GM12875 (cell line): Measurements from ENCODE around the gene MIEF1.

Experiments used
- H3K4me3 ChIP-seq: one replicate; pipeline ENCODE4 v1.5.1; 2011; ENCODE audit warnings: low read depth, low read length, control low read depth
- TF ChIP-seq, protein P1 (sequence below): IDR thresholded peaks from 2 replicates; pipeline ENCODE4 v1.5.1; 2011; ENCODE audit warnings: low read depth, mild to moderate bottlenecking, control low read depth, inconsistent platforms, low read length, moderate library complexity, borderline replicate concordance; ENCODE audit not compliant: insufficient read depth

MIEF1 gene

DNA sequence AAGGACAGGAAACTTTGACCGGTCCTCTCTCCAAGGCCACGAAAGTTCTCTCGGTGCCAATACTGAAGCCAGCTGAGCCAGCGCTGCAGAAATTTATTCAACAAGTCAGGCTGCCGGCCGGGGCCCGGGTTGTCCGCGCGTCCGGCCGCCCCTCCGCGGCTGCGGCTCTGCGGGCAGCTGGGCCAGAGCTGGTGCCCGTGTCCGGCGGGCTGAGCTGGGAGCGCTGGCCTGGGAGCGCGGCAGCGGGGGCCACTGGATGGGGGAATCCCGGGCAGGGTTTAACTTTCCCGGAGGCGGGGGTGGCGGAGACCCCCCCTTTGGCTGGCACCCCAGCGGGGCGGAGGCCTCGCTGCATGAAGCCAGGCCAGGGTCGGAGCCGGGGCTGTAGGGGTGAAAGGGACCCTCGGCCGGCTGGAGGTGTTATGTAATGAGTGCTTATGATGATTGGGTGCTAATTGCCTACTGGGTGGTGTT, 56.2 kb downstream of the MIEF1 start:
- H3K4me3 ChIP-seq, result no peak overlapping the region
- TF ChIP-seq, protein P1, sequence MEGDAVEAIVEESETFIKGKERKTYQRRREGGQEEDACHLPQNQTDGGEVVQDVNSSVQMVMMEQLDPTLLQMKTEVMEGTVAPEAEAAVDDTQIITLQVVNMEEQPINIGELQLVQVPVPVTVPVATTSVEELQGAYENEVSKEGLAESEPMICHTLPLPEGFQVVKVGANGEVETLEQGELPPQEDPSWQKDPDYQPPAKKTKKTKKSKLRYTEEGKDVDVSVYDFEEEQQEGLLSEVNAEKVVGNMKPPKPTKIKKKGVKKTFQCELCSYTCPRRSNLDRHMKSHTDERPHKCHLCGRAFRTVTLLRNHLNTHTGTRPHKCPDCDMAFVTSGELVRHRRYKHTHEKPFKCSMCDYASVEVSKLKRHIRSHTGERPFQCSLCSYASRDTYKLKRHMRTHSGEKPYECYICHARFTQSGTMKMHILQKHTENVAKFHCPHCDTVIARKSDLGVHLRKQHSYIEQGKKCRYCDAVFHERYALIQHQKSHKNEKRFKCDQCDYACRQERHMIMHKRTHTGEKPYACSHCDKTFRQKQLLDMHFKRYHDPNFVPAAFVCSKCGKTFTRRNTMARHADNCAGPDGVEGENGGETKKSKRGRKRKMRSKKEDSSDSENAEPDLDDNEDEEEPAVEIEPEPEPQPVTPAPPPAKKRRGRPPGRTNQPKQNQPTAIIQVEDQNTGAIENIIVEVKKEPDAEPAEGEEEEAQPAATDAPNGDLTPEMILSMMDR, result no peak

DNA sequence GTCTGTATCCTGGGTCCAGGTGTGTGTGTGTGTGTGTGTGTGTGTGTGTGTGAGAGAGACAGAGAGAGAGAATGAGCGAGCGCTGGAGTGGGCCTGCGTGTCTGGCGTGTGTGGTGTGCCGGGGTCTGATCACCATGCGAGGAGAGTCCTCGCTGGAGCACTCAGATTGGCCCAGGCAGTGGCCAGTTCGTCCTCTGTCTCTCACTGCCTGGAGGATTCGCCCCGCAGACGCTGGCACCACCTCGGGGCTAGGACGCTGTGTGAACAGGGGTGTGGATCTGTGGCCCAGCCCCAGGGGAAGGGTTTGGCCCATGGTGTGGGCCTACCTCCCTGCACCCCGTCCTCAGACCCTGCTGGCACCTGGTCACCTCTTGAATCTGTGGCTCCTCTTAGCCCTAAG, 56.9 kb downstream of the MIEF1 start:
- TF ChIP-seq, protein P1, result no peak

DNA sequence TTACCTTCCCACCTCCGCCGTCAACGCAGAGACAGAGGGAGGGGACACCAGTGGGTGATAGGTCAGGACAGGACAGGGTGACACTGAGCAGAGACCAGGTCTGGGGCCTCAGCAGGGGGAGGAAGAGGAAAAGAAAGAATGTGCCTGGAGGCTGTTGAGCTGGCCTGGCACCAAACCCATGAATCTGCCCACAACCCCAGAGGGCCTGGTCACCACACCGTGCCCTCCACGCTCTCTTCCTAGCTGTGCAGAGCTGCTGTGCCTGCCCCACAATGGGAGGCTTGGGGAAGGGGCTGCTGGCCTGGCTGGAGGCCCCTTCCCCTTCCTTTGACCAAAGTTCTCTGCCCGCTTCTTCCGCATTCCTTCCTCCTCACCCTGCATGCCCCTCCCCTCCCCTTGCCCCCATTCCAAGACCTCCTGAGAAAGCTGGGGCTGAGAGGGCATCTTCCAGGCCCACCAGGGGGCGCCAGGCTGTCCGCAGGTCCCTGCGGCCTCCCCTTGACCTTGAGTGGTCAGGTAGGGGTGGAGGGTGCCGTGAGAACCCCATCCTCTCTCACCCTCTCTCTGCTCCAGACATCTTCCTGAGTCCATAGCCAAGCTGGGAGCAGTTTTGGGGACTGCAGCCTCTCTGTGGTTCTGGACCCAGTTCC, 57.5 kb downstream of the MIEF1 start:
- H3K4me3 ChIP-seq, result no peak overlapping the region

More for the DNA sequence above, 56.9 kb downstream of the MIEF1 start:
- no peak overlapping the region for H3K4me3 ChIP-seq

DNA sequence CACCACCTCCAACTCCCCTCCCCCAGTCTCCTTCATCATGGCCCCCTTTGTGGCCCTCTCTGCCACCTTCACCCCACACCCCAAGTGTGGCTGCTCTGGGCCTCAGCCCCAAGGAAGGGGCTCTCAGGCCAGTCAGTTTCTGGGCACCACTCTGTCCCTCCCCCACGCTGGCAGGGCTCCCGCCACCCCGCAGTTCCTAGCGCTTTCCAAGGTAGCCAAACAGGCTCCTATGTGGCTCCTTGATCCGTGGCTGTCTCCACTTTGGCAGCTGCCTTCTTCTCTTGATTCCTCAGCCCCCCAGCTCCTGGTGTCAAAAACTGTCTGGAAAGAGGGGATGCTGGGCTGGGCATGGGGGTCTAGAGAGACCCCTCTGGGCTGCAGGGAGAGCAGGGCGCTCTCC, 58.0 kb downstream of the MIEF1 start:
- TF ChIP-seq, protein P1, result no peak
- no peak overlapping the region for H3K4me3 ChIP-seq

More for the DNA sequence above, 57.5 kb downstream of the MIEF1 start:
- TF ChIP-seq, protein P1, result peak; percentile 73

DNA sequence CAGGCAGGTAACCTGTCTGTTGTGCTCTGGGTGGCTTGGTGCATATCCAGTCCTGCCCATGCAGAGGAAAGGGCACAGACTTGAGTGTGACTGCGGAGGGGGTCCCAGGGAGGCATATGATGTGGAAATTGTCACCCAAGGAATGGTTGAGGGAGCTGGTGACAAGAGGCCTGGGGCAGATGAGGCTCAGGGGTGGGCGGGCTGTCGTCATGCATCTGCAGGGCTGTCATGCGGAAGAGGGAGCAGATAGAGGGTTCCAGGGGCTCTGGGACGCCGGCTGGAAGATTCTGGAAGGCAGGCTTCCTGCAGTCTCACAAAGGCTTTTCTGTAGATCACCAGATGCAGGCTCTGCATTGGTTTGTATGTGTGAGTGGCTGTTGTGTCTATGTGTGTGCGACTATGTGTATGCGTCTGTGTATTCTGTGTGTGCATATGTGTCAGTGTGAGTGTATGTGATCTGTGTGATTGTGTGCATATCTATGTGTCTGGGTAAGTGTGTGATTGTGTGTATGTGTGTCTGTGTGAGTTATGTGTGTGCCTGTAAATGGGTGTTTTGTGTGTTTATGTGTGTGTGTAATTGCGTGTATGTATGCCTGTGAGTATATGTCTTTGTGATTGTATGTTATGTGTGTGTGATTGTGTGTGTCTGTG, 60.9 kb downstream of the MIEF1 start:
- TF ChIP-seq, protein P1, result no peak
- no peak overlapping the region for H3K4me3 ChIP-seq

DNA sequence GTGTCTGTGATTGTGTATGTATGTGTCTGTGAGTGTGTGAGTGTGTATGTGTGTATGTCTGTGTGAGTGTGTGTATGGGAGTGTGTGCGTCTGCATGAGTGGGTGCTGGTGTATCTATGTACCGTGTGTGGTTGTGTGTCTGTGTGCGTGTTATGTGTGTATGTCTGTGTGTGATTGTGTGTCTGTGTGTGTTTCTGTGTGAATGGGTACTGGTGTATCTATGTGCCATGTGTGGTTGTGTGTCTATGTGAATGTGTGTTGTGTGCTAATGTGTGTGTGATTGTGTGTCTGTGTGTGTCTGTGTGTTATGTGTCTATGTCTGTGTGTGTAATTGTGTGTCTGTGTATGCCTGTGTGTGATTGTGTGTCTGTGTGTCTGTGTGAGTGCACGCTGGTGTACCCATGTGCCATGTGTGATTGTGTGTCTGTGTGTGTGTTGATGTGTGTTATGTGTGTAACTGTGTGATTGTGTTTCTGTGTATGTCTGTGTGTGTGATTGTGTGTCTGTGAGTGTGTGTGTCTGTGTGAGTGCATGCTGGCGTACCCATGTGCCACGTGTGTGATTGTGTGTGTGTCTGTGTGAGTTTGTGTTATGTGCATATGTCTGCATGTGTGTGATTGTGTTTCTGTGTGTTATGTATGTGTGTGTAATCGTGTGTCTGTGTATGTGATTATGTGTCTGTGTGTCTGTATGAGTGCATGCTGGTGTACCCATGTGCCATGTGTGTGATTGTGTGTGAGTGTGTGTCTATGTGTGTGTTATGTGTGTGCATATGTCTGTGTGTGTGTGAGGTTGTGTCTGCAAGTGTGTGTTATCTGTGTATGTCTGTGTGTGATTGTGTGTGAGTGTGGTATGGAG, 61.7 kb downstream of the MIEF1 start:
- TF ChIP-seq, protein P1, result no peak

More for the DNA sequence above, 61.7 kb downstream of the MIEF1 start:
- H3K4me3 ChIP-seq, result no peak overlapping the region
